Epithelial cell of proximal tubule (primary cell): ENCODE measurements around the gene ASMTL. TPM values are rescaled to one million over a fixed set of nuclear protein-coding genes. Genes with fewer than 3 reads are reported as not detected.

ENCODE experiments used
- DNase-seq: peaks from one replicate; pipeline ENCODE4 v3.0.0-alpha.2; 2011; ENCODE audit warnings: low read depth
- H3K4me3 ChIP-seq: 2 replicates; pipeline ENCODE4 v1.5.1; 2011; ENCODE audit warnings: low read depth, mild to moderate bottlenecking, low read length
- CTCF ChIP-seq: conservative IDR thresholded peaks from 2 replicates; pipeline ENCODE4 v1.5.1; 2012; ENCODE audit warnings: low read depth, mild to moderate bottlenecking, low read length
- total RNA-seq: library from RNA; depleted of rRNA; stranded (reverse); fragments of >200 nt; gene quantifications from 2 replicates; pipeline ENCODE4 v1.2.3, GENCODE V29; 2015

Gene ASMTL
- total RNA-seq, 1 donor from 2014 or later: 14.4 TPM

- no peak for DNase-seq
- no peak overlapping the region for H3K4me3 ChIP-seq
- TF ChIP-seq CTCF: no peak
Observed at GRCh38 chrX:1388651-1389050, 64.1 kb downstream of the ASMTL start.

- no peak for DNase-seq
- H3K4me3 ChIP-seq: no peak overlapping the region
- no peak for TF ChIP-seq CTCF
Observed at GRCh38 chrX:1387141-1387776, 65.5 kb downstream of the ASMTL start.

- H3K4me3 ChIP-seq: no peak overlapping the region
- TF ChIP-seq CTCF: no peak
- DNase-seq: no peak
Observed at GRCh38 chrX:1386338-1387127, 66.2 kb downstream of the ASMTL start.

GRCh38 chrX:1385253-1386223 is 67.2 kb downstream of the ASMTL start:
- no peak for DNase-seq
- H3K4me3 ChIP-seq: no peak overlapping the region
- no peak for TF ChIP-seq CTCF

- no peak for TF ChIP-seq CTCF
- H3K4me3 ChIP-seq: no peak overlapping the region
- DNase-seq: no peak
Observed at GRCh38 chrX:1384658-1385252, 68.0 kb downstream of the ASMTL start.

- DNase-seq: no peak
- TF ChIP-seq CTCF: no peak
- no peak overlapping the region for H3K4me3 ChIP-seq
Observed at GRCh38 chrX:1380672-1381233, 72.0 kb downstream of the ASMTL start.
